SH-SY5Y (cell line): Measurements from ENCODE around the gene PTPRM.

ENCODE experiments used
- GATA2 ChIP-seq: IDR thresholded peaks from 2 replicates; pipeline ENCODE4 v1.6.1; 2011; ENCODE audit warnings: mild to moderate bottlenecking, low read depth, low read length
- GATA3 ChIP-seq: IDR thresholded peaks from 2 replicates; pipeline ENCODE4 v1.6.1; 2011; ENCODE audit warnings: low read depth, mild to moderate bottlenecking, low read length, moderate library complexity

PTPRM gene

DNA sequence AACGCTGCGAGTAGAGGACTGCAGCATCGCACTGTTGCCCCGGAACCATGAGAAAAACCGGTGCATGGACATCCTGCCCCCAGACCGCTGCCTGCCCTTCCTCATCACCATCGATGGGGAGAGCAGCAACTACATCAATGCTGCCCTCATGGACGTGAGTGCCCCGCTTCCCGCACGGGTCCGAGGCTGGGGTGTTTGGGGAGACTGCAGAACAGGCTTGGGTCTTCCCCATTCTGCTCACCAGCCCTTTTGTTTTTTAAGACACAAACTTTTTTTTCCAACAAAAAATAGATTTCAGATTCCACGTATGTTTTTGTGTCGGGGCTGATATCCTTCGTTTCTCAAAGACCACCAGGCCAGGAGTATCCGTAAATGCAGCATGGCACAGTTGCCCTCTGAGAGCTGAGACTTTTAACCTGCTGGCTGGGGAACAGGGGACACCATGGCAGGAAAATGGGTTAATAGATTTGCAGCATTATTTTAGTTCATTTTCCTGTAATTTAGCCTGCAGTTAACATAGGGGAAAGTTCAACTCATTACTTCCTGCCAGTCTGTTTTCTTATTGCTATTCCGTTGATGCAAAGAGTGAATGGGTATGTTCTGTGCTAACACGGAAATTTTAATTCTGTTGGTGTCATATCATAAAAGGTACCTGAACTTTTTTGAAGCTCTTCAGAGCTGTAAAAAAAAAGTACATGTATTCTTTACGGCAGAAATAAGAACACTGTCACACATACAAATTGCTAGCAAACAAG lies 812.2 kb downstream of the PTPRM start:
- TF ChIP-seq GATA3 = no peak
- no peak for TF ChIP-seq GATA2

DNA sequence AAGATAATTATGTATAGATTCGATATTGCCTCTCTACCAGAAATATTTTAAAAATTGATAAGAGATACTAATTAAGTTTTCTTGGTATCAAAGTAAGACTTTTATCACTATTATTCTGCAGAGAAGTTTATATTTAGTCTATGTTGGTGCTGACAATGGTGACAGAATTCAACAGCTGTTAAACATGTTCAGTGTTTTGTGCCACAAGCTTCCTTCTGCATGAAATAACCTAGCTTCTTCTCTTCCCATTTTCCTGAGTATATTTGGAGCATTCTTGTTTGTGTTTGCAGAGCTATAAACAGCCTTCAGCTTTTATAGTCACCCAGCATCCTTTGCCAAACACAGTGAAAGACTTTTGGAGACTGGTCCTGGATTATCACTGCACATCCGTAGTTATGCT lies 812.9 kb downstream of the PTPRM start:
- no peak for TF ChIP-seq GATA3
- TF ChIP-seq GATA2 = no peak

DNA sequence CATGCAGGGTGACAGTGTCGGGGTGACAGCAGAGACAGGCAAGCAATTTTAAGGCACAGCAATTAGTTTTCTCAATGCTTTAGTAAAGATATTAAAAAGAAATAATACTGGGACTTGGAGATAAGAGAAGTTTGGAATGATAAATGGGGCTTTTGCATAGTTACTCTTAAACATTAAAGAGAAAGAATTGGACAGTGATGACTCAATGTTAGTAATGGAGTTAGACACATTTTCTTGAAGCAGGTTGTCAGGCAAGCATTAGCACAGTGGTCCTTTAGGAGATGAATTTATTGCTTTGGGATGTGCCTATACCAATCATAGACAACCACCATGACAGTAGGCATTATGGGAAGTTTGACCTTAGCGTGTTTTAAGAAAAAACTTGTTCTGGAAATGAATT lies 813.8 kb downstream of the PTPRM start:
- TF ChIP-seq GATA2 (no peak), GATA3 (no peak)

DNA sequence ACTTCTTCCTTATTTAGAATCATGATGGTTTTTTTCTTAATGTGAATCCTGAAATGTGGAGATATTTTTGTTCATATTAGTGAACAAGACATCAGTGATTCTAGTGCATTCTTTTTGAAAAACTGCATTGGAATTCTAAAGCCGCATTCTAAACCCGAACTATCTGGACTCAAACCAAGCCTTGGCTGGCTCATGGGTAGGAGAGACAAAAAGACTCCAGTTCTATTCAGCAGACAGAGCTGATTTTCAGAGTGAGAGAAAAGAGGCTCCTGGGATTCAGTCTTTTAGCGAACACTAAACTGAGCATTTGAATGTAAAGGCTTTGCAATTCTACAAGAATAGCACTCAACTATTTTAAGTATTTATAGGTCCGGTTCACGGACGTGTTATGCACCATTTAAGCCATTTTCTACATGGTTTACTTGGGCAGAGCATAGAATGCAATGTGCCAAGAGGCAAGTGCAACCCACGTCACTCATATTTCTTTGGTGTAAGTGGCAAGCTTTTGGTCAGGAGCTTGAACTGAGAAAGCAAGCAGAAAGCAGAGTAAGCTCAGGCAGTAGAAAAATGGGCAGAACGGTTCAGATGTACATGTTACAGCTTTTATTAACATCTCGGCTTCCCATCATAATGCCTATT lies 814.8 kb downstream of the PTPRM start:
- TF ChIP-seq GATA3 = no peak
- TF ChIP-seq GATA2 = no peak

DNA sequence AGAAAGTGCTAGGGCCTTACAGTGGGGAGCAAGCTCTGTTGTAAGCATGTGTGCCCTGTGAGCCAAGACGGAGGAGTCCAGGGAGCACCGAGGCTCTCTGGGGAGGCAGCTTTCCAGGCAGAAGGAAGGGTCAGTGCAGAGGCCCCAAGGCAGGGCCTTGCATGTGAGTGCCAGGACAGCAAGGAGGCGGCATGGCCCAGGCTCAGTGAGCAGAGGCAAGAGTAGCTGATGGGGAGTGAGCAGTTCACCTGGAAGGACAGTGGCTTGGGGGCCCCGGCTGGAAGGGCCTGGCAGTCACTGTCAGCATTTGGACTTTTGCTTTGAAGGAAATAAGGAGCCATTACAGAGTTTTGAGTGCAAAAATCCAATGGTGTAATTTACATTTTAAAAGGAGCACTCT lies 818.3 kb downstream of the PTPRM start:
- no peak for TF ChIP-seq GATA3
- TF ChIP-seq GATA2 = no peak

DNA sequence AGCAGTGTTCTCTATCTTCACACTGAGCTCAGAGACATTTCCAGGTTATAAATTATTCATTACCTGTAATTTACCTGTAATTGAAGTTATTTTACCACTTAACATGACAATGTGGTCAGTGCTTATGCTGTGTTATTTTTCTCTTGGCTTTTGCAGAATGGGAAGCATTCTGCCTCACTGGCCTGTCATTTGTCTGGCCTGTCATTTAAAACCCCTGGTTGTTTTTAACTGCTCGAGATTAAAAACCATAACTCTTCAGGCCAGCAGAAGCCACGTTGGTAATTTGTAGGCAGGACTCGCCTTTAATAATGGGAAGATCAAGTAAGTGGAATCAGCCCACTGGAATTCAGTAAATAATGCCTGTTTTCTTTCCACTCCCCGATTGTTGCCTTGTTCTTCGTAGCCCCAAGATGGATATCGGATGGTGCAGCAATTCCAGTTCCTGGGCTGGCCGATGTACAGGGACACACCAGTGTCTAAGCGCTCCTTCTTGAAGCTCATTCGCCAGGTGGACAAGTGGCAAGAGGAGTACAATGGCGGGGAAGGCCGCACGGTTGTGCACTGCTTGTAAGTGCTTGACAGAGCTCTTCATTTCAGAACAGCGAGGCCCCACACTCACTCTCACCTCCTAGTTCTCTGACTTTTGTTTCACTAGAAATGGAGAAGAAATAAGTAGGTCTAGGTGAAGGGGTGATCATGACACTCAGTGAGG lies 819.7 kb downstream of the PTPRM start:
- TF ChIP-seq GATA2 (no peak), GATA3 (no peak)

DNA sequence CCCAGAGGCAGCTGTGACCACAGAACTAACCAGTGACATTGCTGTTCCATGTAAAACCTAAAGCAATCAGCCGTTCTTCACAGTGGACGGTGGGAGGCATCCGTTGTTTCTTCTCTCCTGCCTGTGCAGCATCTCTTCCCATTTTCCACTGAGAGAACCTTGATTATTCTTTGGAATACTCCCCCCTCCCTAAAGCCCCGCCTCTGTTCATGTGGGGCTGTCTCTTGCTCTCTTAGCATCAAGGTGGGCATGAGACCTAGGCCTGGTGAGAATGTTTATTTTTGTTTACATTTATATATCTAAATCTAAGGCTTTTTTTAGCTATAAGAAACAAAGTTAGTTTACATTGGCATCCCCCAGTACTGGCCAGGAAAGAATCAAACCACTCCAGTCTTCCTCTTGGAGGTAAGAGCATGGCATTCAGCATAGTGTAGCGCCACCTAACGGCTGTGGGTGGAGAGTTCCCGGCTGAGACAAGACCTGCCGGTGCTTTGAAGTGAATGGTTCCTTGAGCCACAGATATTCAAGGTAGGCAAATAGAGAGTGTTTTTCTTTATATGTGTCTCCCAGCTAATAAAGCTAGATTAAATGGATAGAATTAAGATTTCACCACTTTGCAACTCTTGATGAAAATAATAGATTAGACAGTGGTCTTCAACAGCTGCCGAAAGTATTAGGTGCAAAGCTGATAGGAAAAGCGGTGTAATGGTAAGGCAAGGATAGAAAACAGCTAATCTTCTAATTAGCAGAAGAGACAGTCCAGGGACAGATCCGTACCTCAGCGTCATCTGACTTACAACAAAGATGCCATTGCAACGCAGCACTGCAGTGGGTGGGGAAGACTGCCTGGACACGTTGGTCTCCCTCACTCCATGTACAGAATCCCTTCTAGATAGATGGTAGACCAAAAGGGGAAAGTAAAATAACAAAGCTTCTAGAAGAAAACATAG lies 822.5 kb downstream of the PTPRM start:
- TF ChIP-seq GATA2 (no peak), GATA3 (no peak)

DNA sequence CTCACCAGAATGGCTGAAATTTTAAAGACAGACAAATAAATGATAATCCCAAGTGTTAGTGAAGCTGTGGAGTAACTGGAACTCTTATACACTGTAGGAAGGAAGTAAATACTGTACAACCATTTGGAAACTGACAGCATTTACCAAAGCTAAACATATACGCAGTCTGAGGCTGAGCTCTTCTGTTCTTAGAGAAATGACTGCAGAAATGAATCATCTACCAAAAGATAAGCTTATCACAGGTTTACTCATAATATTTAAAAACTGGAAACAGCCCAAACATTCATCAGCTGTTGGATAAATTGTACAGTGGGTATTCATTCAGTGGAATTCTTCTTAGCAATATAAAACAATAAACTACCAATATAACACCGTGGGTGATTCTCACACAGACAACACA lies 824.0 kb downstream of the PTPRM start:
- TF ChIP-seq GATA3 = no peak
- TF ChIP-seq GATA2 = no peak

DNA sequence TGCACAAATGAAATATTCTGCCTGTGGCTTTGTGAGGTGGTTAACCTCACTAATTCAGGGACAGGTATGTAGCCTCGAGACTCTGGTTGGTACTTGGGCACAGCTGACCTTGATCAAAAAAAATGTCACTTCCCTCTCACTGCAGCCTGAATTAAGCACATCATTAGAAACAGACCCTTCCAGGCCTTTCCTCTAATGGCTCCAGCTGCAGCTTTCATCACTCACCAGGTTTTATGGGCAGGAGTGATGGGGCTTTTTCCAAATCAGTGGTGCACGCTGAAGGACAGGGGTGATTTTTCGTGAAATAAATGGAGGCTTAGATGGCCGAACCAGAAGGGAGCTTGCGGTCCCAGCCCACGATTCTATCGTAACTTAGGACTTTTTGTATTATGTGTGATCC lies 829.1 kb downstream of the PTPRM start:
- TF ChIP-seq GATA3 = no peak

DNA sequence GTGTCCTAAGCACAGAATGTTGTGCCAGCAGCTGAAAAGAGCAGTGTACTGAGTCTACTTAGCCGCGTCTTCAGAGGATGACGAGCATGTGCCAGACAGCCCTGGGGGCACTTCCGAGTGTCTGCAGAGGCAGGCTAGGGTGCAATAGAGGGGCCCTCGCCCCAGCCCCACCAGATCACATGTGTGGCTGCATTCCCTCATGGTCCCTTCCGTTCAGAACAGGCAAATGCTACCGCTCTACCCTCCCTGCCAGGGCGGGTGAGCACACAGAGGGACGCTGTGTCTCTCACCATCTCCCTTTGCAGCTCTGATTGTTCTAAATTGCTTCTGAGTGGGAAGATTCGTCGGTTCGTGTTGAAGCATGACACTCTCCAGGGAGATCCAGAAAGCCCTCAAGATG lies 829.9 kb downstream of the PTPRM start:
- TF ChIP-seq GATA3 (no peak), GATA2 (no peak)

DNA sequence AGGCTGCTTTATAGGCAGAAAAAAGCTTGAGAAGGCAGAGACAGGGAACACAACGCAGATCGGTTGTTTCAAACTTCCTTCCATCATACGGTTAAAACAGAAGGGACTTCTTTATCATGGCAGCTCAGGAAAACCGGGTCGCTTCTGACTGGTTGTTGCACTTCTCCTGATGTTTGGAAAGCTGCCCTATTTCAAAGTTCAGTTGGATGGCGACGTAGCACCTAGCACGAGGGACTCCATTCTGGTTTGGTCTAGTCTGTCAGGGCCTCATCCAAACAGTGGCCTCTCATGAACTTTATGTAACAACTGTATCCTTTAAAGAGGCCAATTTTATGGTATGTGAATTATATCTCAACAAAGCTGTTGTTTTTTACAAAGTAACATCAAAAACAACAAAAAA lies 832.0 kb downstream of the PTPRM start:
- TF ChIP-seq GATA3 (no peak), GATA2 (no peak)

DNA sequence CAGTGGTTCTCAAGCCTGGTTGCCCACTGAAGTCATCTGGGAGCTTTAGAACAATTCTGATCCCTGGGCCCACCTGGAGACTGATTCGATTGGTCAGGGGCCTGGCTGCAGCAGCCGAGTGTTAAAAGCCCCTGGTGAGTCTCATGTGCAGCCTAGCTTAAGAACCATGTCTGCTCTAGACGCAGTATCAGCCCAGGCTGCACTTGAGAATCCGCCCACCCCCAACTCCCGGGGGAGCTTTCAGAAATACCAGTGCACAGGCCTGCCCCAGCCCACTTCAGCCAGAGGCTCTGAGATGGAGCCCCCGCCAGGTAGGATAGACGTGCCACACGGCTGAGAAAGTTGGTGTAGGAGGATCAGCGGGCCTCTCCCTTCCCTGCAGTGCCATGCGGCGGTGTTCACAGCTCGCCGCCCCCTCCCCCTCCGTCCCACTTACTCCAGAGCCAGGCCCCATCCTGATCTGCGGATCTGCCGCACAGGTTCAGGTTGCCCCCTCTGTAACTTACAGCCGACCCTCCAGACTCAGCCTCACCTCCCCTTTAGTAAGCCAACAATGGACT lies 833.2 kb downstream of the PTPRM start:
- no peak for TF ChIP-seq GATA3
- no peak for TF ChIP-seq GATA2

DNA sequence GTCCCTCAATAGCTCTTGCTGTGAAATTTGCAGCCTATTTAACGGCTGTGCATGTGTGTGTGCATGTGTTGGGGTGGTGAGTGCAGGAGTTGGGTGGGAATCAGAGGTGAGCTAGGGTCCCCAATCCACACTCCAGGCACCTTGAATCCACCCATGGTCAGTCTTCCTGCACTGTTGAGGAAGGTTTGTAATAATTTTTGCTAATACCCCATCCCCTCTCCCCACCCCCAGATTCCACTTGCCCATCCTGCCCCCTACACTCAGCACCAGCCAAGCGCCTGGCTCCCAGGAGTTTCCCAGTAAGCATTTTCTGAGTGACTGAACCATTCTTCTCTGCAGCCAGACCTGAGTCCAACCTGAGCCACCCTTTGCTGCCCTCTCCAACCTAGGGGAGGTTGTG lies 833.7 kb downstream of the PTPRM start:
- TF ChIP-seq GATA2 (no peak), GATA3 (no peak)

DNA sequence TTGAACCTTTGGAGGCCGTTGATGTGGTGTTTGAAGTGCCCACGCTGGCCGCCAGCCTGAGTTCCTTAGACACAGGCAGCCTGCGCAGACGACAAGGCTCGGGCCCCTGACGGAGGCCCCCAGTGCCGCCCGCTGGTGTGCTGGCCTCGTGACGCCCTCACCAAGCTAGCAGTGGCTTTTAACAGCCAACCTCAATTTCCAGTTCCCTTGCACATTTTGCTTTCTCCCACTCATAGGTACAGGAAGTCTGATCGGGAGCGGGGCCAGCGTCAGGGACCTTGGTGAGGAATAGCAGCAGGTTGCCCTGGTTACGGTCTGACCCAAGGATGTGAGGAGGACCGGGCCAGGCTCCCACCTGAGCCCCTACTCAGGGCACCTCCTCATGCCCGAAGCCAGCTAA lies 834.5 kb downstream of the PTPRM start:
- no peak for TF ChIP-seq GATA3
- TF ChIP-seq GATA2 = no peak

DNA sequence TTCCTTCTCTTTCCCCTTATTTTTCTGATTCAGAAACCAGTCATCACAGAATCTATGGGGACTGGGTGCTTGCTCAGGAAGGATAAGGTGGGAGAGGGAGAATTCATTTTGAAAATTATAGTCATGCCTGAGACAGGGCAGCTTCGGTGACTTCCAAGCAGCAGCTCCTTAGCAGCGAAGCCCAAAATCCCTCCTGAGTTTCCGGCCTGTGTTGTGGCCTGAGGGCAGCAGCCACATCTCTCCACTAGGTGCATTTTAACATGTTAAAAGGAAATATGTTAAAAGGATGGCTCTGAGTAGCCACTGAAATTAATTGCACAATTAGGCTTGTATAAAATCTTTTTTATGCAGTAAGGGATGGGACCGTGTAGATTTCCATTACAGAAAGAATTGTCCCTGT lies 835.1 kb downstream of the PTPRM start:
- TF ChIP-seq GATA3 = no peak
- TF ChIP-seq GATA2 = no peak
